ENCODE measurements around the gene AKAP13. TPM values are rescaled to one million over a fixed set of nuclear protein-coding genes. Genes with fewer than 3 reads are reported as not detected.

Gene AKAP13
- polyA plus RNA-seq, 1 of the 3 experiments (the other 2 are of a cell fraction): 8.4 TPM

GRCh38 chr15:85793641-85794597, 413.5 kb downstream of the AKAP13 start:
- ChIA-PET CTCF (interaction anchor here (1.1 to 2.0 kb wide), 3 partner anchors 37 to 62 kb away, joined by 3 to 5 read pairs (median 3); no protein-coding TSS in a partner anchor), POLR2A (no interaction called here)
- DNase-seq: peak; percentile 73

GRCh38 chr15:85794598-85795336, 414.4 kb downstream of the AKAP13 start, which contains the start of gene KLHL25:
Gene KLHL25, minus strand, starts transcription at chr15:85794925. Its CDS starts 25,115 bp downstream, at chr15:85769810.
- peaks cover 44% of the 10 kb centered on the region for H3K79me2 ChIP-seq (ENCODE audit: insufficient read depth)
- no peaks in the 10 kb centered on the region for H3K9me2 ChIP-seq
- no peaks in the 10 kb centered on the region for H3F3A ChIP-seq (replicated peaks; ENCODE audit: insufficient read depth)
- peak within 1 kb of the TSS; percentile 79 to 84 for H3K27ac ChIP-seq (ENCODE audit: low read depth in 2 of 2, low read length in 1 of 2)
- H3K36me3 ChIP-seq (replicated peaks in 1 of 2; ENCODE audit: control insufficient read depth in 1 of 2, insufficient read depth in 2 of 2, low read length in 1 of 2): no peaks in the 10 kb centered on the region
- peak within 1 kb of the TSS; percentile 98 for H3K4me2 ChIP-seq
- under 1% methylated on average over 36 of the region's 71 CpGs for WGBS (ENCODE audit: low lambda C conversion rate)
- peaks cover 16% of the 10 kb centered on the region for H4K20me1 ChIP-seq (ENCODE audit: insufficient read depth)
- peak; percentile 98 for DNase-seq
- CTCF ChIA-PET: interaction anchor here (1.0 to 2.0 kb wide), 3 partner anchors 36 to 63 kb away, joined by 3 to 5 read pairs (median 3); no protein-coding TSS in a partner anchor
- peaks cover 9 to 28% of the 10 kb centered on the region in 2 experiments; a peak in 2 of 4 replicates for H3K4me1 ChIP-seq (ENCODE audit: control insufficient read depth in 1 of 2, insufficient read depth in 2 of 2, low read depth in 1 of 2, low read length in 1 of 2)
- peak within 1 kb of the TSS; percentile 85 for H3K9ac ChIP-seq
- peak within 1 kb of the TSS; percentile 82 to 88 for H3K4me3 ChIP-seq (ENCODE audit: low read depth in 2 of 2, low read length in 1 of 2)
- peak within 1 kb of the TSS; percentile 89 for H2AFZ ChIP-seq (ENCODE audit: low read depth)
- POLR2A ChIA-PET: no interaction called here
- no peaks in the 10 kb centered on the region for H3K27me3 ChIP-seq (ENCODE audit: insufficient read depth)
- no peaks in the 10 kb centered on the region for H3K9me3 ChIP-seq
- TF ChIP-seq TAF1 (IDR thresholded peaks at IDR 0.05; ENCODE audit: borderline replicate concordance, low read depth, low read length): peak; percentile 84
- peak; percentile 69 for TF ChIP-seq IRF3 (IDR thresholded peaks at IDR 0.05; ENCODE audit: low read depth, low read length)
- no peak for TF ChIP-seq REST (IDR thresholded peaks at IDR 0.05; ENCODE audit: low read depth, low read length)
- peak; percentile 48; the same call in 1 of the 2 replicates for TF ChIP-seq MAX (IDR thresholded peaks at IDR 0.05; ENCODE audit: low read depth)
- TF ChIP-seq CHD2 (IDR thresholded peaks at IDR 0.05; ENCODE audit: low read length, partially characterized antibody): peak; percentile 72
- TF ChIP-seq TEAD4 (IDR thresholded peaks at IDR 0.05; ENCODE audit: borderline replicate concordance, insufficient read depth): no peak
- no peak for TF ChIP-seq USF2 (IDR thresholded peaks at IDR 0.05; ENCODE audit: borderline replicate concordance, low read depth, low read length)

More at GRCh38 chr15:85793641-85794597, 413.5 kb downstream of the AKAP13 start:
- H3K27ac ChIP-seq (ENCODE audit: low read depth in 2 of 2, low read length in 1 of 2): peak overlapping the region; percentile 79 to 84
- no peaks in the 10 kb centered on the region for H3K9me3 ChIP-seq
- WGBS (ENCODE audit: low lambda C conversion rate): 2% methylated on average over 29 of the region's 56 CpGs
- H3K4me3 ChIP-seq (ENCODE audit: low read depth in 2 of 2, low read length in 1 of 2): peak overlapping the region; percentile 82 to 88
- peak overlapping the region; percentile 86 for H2AFZ ChIP-seq (ENCODE audit: low read depth)
- H3K4me1 ChIP-seq (ENCODE audit: control insufficient read depth in 1 of 2, insufficient read depth in 2 of 2, low read depth in 1 of 2, low read length in 1 of 2): peaks cover 9 to 36% of the 10 kb centered on the region in 2 experiments; a peak in 2 of 4 replicates
- H3K9ac ChIP-seq: peak overlapping the region; percentile 85
- H3K9me2 ChIP-seq: no peaks in the 10 kb centered on the region
- peaks cover 16% of the 10 kb centered on the region for H4K20me1 ChIP-seq (ENCODE audit: insufficient read depth)
- peak overlapping the region; percentile 98 for H3K4me2 ChIP-seq
- H3K27me3 ChIP-seq (ENCODE audit: insufficient read depth): no peaks in the 10 kb centered on the region
- H3K36me3 ChIP-seq (replicated peaks in 1 of 2; ENCODE audit: control insufficient read depth in 1 of 2, insufficient read depth in 2 of 2, low read length in 1 of 2): no peaks in the 10 kb centered on the region
- TF ChIP-seq MAX (IDR thresholded peaks at IDR 0.05; ENCODE audit: low read depth): no peak
- TF ChIP-seq TAF1 (IDR thresholded peaks at IDR 0.05; ENCODE audit: borderline replicate concordance, low read depth, low read length): peak; percentile 23; the same call in 1 of the 2 replicates
- TF ChIP-seq CTCF (IDR thresholded peaks at IDR 0.05): no peak
- H3K79me2 ChIP-seq (ENCODE audit: insufficient read depth): peaks cover 49% of the 10 kb centered on the region
- no peaks in the 10 kb centered on the region for H3F3A ChIP-seq (replicated peaks; ENCODE audit: insufficient read depth)

Measured in SK-N-SH (cell line).